Islet precursor cell (in vitro differentiated cells): ENCODE data around the gene IQGAP2.

ENCODE experiments used
- DNase-seq: peaks from one replicate; pipeline ENCODE4 v3.0.0-alpha.2; 2018

Gene IQGAP2

GRCh38 chr5:76479973-76480667 is 77.0 kb downstream of the IQGAP2 start:
- no peak for DNase-seq

- no peak for DNase-seq
Observed at GRCh38 chr5:76482984-76483383, 79.9 kb downstream of the IQGAP2 start.

- DNase-seq: no peak
Observed at GRCh38 chr5:76483433-76483832, 80.3 kb downstream of the IQGAP2 start.

GRCh38 chr5:76483881-76484280 is 80.8 kb downstream of the IQGAP2 start:
- DNase-seq: no peak

- peak; percentile 55 for DNase-seq
Observed at GRCh38 chr5:76485511-76485910, 82.4 kb downstream of the IQGAP2 start.

- no peak for DNase-seq
Observed at GRCh38 chr5:76487386-76487785, 84.3 kb downstream of the IQGAP2 start.

GRCh38 chr5:76487821-76488220 is 84.7 kb downstream of the IQGAP2 start:
- no peak for DNase-seq

GRCh38 chr5:76488969-76489368 is 85.9 kb downstream of the IQGAP2 start:
- DNase-seq: no peak

- DNase-seq: no peak
Observed at GRCh38 chr5:76489877-76490688, 87.0 kb downstream of the IQGAP2 start.

GRCh38 chr5:76490960-76491359 is 87.9 kb downstream of the IQGAP2 start:
- no peak for DNase-seq

GRCh38 chr5:76492819-76493189 is 89.7 kb downstream of the IQGAP2 start:
- DNase-seq: no peak

- DNase-seq: no peak
Observed at GRCh38 chr5:76493190-76493837, 90.2 kb downstream of the IQGAP2 start.

- no peak for DNase-seq
Observed at GRCh38 chr5:76494201-76494600, 91.1 kb downstream of the IQGAP2 start.

- DNase-seq: no peak
Observed at GRCh38 chr5:76495870-76496269, 92.8 kb downstream of the IQGAP2 start.

GRCh38 chr5:76497065-76497460 is 94.0 kb downstream of the IQGAP2 start:
- DNase-seq: no peak

GRCh38 chr5:76497986-76498717 is 95.1 kb downstream of the IQGAP2 start:
- DNase-seq: no peak

- no peak for DNase-seq
Observed at GRCh38 chr5:76499507-76500161, 96.5 kb downstream of the IQGAP2 start.

- no peak for DNase-seq
Observed at GRCh38 chr5:76500633-76501393, 97.7 kb downstream of the IQGAP2 start.

- DNase-seq: no peak
Observed at GRCh38 chr5:76503929-76504328, 100.8 kb downstream of the IQGAP2 start.

- no peak for DNase-seq
Observed at GRCh38 chr5:76504901-76505564, 101.9 kb downstream of the IQGAP2 start.

GRCh38 chr5:76513476-76513875 is 110.4 kb downstream of the IQGAP2 start:
- no peak for DNase-seq
